DND-41 (cell line): ENCODE results near the gene IMPDH2.

Source experiments
- ATAC-seq: fragments of 200-7000 bp; cut with Tn5 transposase; 3 replicates; pipeline ENCODE4 v1.9.1; 2021; ENCODE audit warnings: low read depth; ENCODE audit not compliant: insufficient read depth
- DNase-seq: peaks from one replicate; pipeline ENCODE4 v3.0.0-alpha.2; 2020
- H2AFZ ChIP-seq: 2 replicates; pipeline ENCODE4 v1.6.0; 2012; ENCODE audit warnings: low read depth, low read length
- H3K27ac ChIP-seq: 2 replicates; pipeline ENCODE4 v1.5.1; 2012; ENCODE audit warnings: low read length, inconsistent platforms
- H3K27me3 ChIP-seq: fragments of 200-600 bp; sonication (generic); 2 replicates; pipeline ENCODE4 v1.6.0; 2012; ENCODE audit warnings: low read length, mild to moderate bottlenecking, inconsistent platforms; ENCODE audit not compliant: insufficient read depth, poor library complexity
- H3K36me3 ChIP-seq: 2 replicates; pipeline ENCODE4 v1.5.1; 2012; ENCODE audit warnings: low read length, inconsistent platforms; ENCODE audit not compliant: insufficient read depth
- H3K4me1 ChIP-seq: 2 replicates; pipeline ENCODE4 v1.5.1; 2012; ENCODE audit warnings: mild to moderate bottlenecking, low read length; ENCODE audit not compliant: insufficient read depth
- H3K4me2 ChIP-seq: 2 replicates; pipeline ENCODE4 v1.6.0; 2012; ENCODE audit warnings: mild to moderate bottlenecking, moderate library complexity, low read length, inconsistent platforms; ENCODE audit not compliant: insufficient read depth
- H3K4me3 ChIP-seq, 2 experiments: fragments of 200-600 bp in 1 of 2; shearing (Covaris generic) in 1 of 2; 2 replicates each; pipeline ENCODE4 v1.5.1; 2012 to 2016; ENCODE audit warnings: inconsistent platforms in 2 of 2, low read length in 2 of 2, mild to moderate bottlenecking in 2 of 2, low read depth in 1 of 2, moderate library complexity in 1 of 2
- H3K79me2 ChIP-seq: 2 replicates; pipeline ENCODE4 v1.6.0; 2012; ENCODE audit warnings: low read length, inconsistent platforms; ENCODE audit not compliant: insufficient read depth
- H3K9ac ChIP-seq: 2 replicates; pipeline ENCODE4 v1.6.0; 2012; ENCODE audit warnings: low read depth, mild to moderate bottlenecking, inconsistent platforms, low read length, moderate library complexity
- H3K9me3 ChIP-seq: 2 replicates; pipeline ENCODE4 v1.5.1; 2012; ENCODE audit warnings: low read length, moderate library complexity, mild to moderate bottlenecking, inconsistent platforms; ENCODE audit not compliant: insufficient read depth, severe bottlenecking
- H4K20me1 ChIP-seq: 2 replicates; pipeline ENCODE4 v1.6.0; 2012; ENCODE audit warnings: low read length; ENCODE audit not compliant: insufficient read depth
- CTCF ChIP-seq: IDR thresholded peaks from 2 replicates; pipeline ENCODE4 v1.5.1; 2012; ENCODE audit warnings: borderline replicate concordance, low read length, moderate library complexity, mild to moderate bottlenecking; ENCODE audit not compliant: poor library complexity, severe bottlenecking; ENCODE audit errors: extremely low read depth
- EZH2 ChIP-seq: IDR thresholded peaks from 3 replicates; pipeline ENCODE4 v1.6.1; 2012; ENCODE audit warnings: borderline replicate concordance, low read depth, mild to moderate bottlenecking, moderate library complexity, low read length, inconsistent platforms; ENCODE audit not compliant: severe bottlenecking

The IMPDH2 gene

GRCh38 chr3:49001155-49001554 is 28.0 kb downstream of the IMPDH2 start:
- H4K20me1 ChIP-seq: 0 out of 2 replicates have a peak, but pooled peaks cover 2% of the 10 kb centered on the region
- no peaks in the 10 kb centered on the region for H3K9me3 ChIP-seq
- peaks cover 4% of the 10 kb centered on the region; the same call in 1 of the 2 replicates for H3K36me3 ChIP-seq
- H2AFZ ChIP-seq: no peak overlapping the region
- H3K4me3 ChIP-seq: no peak overlapping the region
- peaks cover 4% of the 10 kb centered on the region for H3K4me1 ChIP-seq
- H3K4me2 ChIP-seq: no peak overlapping the region
- no peaks in the 10 kb centered on the region for H3K27me3 ChIP-seq
- H3K79me2 ChIP-seq: no peaks in the 10 kb centered on the region
- no peak overlapping the region for H3K27ac ChIP-seq
- ATAC-seq (no peak), DNase-seq (no peak)
- no peak for TF ChIP-seq EZH2
- no peak for TF ChIP-seq CTCF
- no peak overlapping the region for H3K9ac ChIP-seq

- Histone ChIP-seq H3K27ac (no peak overlapping the region), H3K4me3 (no peak overlapping the region)
These were observed 29.9 kb downstream of the IMPDH2 start for GRCh38 chr3:48999085-48999858.

GRCh38 chr3:48997714-48998637 is 31.2 kb downstream of the IMPDH2 start:
- TF ChIP-seq EZH2 (no peak), CTCF (no peak)
- Histone ChIP-seq H2AFZ (no peak overlapping the region), H3K4me1 (no peaks in the 10 kb centered on the region), H3K79me2 (no peaks in the 10 kb centered on the region), H3K27me3 (no peaks in the 10 kb centered on the region), H3K27ac (no peak overlapping the region), H3K4me2 (no peak overlapping the region), H3K9ac (no peak overlapping the region), H3K36me3 (peaks cover 4% of the 10 kb centered on the region; the same call in 1 of the 2 replicates), H3K9me3 (no peaks in the 10 kb centered on the region), H3K4me3 (no peak overlapping the region), H4K20me1 (0 out of 2 replicates have a peak, but pooled peaks cover 2% of the 10 kb centered on the region)
- ATAC-seq: no peak
- no peak for DNase-seq

More at GRCh38 chr3:48999085-48999858, 29.9 kb downstream of the IMPDH2 start:
- H3K79me2 ChIP-seq: no peaks in the 10 kb centered on the region
- H3K4me2 ChIP-seq: no peak overlapping the region
- H3K9ac ChIP-seq: no peak overlapping the region
- 0 out of 2 replicates have a peak, but pooled peaks cover 2% of the 10 kb centered on the region for H4K20me1 ChIP-seq
- no peak for ATAC-seq
- no peaks in the 10 kb centered on the region for H3K9me3 ChIP-seq
- H2AFZ ChIP-seq: no peak overlapping the region
- H3K36me3 ChIP-seq: peaks cover 4% of the 10 kb centered on the region; the same call in 1 of the 2 replicates
- H3K27me3 ChIP-seq: no peaks in the 10 kb centered on the region
- no peak for TF ChIP-seq CTCF
- no peak for TF ChIP-seq EZH2
- H3K4me1 ChIP-seq: no peaks in the 10 kb centered on the region
- no peak for DNase-seq
